Measurements from ENCODE around the gene RWDD3.
A peak's percentile ranks its signal among the peaks of the same experiment; 100 is the strongest.

The RWDD3 gene, protein sequence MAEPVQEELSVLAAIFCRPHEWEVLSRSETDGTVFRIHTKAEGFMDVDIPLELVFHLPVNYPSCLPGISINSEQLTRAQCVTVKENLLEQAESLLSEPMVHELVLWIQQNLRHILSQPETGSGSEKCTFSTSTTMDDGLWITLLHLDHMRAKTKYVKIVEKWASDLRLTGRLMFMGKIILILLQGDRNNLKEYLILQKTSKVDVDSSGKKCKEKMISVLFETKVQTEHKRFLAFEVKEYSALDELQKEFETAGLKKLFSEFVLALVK

DNA sequence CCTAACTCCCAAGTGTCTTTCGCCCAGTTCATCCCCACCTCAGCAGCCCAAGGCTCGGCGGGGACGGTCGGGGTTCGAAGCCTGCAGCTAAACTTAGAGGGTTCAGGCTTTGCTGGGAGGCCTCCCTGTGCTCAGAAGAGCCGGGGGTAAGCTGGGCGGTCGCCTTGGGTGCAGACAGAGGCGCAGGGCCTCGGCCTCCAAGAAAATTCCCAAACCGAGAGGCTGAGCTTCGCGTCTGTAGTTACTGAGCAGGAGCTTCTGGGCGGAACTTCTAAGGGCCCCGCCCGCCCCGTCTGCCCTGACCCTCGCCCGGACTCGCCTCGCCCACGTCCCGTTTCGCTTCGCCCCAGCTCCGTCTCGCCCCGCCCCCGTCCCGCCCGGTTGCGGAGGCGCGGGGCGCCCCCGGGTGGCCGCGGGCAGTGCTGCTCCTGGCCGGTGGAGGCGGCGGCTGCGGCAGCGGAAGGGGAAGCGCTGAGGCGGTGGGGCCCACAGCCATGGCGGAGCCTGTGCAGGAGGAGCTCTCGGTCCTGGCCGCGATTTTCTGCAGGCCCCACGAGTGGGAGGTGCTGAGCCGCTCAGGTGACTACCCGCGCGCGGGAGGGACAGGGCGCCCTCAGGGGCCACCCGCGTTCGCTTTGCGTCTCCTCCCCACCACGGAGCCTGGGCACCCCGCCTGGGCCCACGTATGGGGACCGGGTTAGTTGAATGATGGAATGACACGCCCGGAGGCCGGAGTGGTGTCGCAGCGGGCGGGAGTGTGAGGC is at the start of gene RWDD3:
Gene RWDD3 (plus strand): TSS at position 474 of the 764 bp plus-strand sequence. CDS start 21 bp downstream, at position 495.
- peak; percentile 95 for DNase-seq

DNA sequence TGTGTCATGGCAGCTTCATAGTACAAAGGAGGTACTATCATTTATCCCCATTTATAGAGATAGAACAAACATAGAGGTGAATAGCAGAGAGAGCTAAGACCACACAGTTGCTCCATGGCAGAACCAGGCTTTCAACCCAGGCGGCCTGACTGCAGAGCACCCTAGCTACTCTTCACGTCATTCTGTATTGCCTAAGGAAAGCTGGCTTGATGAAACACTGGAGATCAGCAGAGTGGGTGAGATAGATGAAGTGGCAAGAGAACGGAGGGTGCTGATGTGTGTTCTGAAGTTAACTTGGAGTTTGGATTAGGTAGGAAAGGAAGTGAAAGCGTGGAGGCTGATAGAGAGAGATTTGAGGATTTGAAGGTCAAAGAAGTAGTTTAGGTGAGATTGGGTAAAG is 47.9 kb upstream of the RWDD3 start:
- DNase-seq, result no peak

DNA sequence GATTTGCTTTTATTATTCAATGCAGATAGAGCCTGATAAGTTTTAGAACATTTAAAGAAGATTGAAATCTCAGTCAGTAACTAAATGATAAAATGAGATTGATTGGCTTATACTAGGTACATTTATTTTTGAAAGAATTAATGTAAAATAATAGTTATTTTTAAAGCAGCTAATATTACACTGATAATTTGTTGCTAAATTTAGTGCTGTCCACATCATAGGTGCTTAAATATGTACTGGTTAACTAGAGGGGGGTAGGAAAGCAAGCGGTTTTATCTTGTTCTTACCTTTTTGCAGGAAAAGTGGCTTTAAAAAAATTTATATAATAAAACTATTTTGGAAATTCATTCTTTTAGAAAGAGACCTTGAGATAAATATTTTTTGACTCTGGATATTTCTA is 40.4 kb upstream of the RWDD3 start:
- DNase-seq, result no peak

DNA sequence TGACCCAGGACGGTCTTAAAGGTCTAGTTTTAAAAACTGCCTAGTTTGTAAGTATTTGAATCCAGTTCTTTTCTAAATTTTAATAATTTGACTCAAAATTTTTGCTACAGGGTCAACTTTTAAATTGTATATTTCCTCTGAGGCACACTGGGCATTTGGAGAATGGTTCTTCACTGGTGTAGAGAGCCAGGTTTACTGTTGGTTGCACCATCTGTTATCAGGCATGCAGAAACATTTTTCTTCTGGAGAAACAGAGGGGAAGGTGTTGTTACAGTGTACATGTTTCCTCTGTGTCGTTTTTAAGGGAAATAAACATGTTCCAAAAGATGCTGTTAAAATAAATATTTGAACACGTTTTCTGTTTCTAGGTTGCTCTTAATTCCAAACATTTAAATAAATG is 39.0 kb upstream of the RWDD3 start:
- DNase-seq, result no peak

DNA sequence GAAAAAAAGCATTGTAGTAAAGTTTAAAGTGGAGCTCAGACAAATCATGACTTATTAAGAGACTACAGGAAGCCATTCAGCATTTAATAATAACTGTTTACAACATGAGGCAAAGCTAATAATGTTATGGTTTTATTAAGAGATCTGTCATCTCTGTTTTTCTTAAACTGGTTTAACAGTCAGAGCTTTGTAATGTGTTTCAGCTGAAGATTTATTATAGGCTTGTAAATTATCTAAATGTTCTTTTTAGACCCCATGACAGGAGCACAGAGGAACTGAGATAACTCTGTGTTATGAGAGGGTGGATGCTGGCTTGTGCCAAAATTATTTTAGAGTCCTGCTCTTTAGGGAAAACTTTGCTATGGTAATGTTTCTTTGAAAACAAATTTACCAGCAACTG is 38.0 kb upstream of the RWDD3 start:
- DNase-seq, result no peak

DNA sequence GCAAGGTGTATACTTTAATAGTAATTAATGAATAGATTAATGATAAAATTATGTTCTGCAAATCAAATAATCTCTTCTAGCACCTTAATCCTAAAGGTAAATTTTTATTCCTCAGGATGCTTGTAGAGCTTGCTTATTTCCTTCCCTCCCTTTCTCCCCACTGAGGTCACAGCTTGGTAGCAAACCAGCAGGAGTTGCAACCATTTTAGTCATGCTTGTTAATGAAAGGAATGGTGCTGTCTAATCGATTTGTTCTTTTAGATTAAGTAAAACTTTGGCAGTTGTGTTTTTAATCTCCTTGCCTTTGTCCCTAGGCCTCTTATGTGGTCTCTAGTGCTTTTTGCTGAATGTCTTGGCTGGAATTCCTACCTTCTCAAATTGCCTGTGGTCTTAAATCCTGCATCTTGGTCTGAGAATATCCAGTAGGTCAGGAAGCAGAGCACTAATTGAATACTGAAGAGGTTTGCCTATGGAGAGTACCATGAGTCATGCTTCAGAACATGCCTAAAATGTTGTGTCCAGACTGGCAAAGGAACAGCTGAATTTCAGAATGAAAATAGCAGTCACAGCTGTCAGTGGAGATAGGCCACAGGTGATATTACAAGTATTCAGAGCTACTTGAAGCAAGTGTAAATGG is 36.3 kb upstream of the RWDD3 start:
- DNase-seq, result no peak

DNA sequence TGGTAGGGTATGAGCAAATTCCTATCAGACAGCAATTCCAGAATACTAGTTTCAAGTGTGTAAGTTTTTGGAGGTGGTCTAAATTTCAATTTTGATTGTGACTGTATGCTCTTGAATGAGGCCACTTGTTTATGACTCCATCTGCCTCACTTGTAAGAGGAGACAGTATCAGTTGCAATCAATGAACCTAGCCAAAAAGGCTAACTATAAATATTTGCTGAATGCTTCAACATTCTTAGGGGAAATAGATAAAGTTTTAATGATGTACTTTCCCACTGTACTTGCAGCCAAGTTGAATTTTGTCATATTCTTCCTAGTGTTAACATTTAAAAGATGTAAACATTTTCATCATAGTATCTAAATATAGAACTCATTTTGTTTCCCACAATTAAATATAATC is 32.1 kb upstream of the RWDD3 start:
- DNase-seq, result no peak

DNA sequence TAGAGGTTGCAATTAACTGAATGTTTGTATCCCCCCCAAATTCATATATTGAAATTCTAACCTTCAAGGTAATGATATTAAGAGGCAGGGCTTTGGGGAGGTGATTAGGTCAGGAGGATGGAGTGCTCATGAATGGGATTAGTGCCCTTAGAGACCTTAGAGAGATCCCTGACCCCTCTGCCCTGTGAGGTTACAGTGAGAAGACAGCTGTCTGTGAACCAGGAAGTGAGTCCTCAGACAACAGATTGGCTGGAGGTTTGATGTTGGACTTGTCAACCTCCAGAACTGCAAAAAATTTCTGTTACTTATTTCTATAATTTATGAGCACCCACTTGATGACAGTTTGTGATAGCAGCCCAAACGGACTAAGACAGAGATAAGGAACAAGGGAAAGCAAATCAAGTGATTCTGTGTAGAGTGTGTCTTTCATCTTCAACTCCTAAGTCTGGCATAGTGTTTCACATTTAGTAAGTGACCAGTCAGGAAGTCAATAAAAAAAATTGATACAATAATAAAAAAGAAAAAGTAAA is 30.0 kb upstream of the RWDD3 start:
- no peak for DNase-seq

DNA sequence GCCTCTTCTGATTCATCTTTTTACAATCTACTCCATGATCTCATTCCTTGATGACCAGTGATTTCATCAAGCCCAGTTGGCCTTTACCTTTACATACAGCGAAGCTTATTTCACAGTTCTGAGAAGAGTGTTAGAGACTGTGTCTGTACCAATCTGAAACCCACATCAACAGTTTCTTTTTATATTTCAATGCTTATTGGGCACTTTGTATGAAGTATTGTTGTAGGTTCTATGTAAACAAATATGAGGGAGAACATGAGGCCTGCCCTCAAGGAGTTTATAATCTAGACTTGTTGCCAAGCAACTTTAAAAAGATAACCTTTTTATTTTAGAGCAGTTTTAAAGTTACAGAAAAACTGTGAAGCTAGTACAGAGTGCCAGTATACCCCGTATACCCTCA is 27.5 kb upstream of the RWDD3 start:
- no peak for DNase-seq

DNA sequence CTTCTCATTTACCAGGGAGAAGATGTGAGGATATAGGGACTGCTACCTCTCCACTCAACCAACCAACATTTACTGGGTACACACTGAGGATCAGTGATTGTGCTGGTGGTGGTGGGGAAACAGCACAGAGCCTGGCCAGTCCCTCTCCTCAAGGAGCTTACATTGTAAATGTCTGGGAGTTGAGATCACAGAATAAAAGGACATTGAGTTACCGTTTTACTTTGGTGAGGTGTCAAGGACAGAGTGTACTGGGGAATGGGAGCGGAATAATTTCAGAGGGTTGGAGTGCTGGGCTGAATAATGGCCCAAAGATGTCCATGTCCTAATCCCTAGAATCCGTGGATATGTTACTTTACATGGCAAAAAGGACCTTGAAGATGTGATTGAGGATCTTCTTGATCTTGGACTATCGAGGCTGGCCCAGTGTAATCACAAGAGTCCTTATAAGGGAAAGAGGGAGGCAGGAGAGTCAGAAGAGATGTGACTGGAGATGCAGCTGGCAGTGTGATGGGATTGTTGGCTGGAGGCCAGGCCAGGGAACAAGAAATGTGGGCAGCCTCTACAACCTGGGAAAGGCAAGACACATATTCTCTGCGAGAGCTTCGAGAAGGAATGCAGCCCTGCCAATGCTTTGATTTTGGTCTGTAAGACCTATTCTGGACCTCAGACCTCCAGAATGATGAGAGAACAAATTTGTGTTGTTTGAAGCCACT is 26.6 kb upstream of the RWDD3 start:
- DNase-seq, result no peak

DNA sequence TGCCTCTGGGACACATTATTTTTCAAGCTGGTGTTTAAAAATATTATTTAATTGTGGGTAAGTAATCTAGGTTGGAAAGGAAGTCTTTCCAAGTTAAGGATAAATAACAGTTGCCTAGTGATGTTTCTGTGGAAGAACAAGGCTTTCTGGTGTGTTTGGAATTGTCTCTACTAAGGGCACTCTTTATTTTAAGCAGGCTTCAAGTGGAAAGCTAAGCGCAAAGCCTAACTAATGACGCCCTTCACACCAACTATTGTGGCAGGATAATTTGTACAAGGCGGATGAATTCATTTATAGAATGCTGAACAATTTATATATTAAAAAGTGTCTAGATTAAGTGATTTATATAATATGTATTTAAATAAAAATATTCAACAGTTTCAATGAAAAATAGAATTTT is 25.1 kb upstream of the RWDD3 start:
- no peak for DNase-seq

DNA sequence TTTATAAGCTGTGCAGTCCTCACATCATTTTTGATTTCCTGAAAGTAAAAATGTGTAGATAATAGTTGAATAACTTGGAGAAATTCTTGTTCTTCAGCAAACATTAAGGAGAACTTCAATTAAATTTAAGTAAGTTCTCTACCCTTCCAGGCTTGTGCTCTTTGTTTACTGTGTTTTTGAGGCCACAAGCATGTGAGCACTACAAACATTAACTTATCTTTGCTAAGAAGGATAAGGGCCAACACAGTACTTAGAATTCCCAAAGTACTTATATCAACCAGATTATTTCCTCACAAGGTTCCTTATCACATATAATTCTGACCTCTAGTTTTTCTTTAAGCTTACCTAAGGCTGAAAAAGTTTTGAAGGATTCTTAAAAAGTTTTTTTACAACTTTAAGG is 24.7 kb upstream of the RWDD3 start:
- DNase-seq, result no peak

DNA sequence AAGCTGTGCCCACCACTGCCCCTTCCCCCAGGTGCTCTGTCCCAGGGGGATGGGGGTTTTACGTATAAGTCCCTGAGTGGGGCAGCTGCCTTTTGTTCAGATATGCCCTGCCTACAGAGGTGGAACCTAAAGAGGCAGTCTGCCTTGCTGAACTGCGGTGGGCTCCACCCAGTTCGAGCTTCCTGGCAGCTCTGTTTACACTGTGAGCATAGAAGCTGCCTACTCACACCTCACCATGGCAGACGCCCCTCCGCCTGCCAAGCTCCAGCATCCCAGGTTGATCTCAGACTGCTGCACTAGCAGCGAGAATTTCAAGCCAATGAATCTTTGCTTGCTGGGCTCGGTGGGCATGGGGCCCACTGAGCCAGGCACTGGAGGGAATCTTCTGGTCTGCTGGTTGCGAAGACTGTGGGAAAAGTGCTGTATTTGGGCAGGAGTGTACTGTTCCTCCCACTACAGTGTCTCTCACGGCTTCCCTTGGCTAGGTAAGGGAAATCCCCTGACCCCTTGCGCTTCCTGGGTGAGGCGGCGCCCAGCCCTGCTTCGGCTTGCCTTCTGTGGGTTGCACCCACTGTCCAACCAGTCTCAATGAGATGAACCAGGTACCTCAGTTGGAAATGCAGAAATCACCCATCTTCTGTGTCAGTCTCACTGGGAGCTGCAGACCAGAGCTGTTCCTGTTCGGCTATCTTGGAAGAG is 17.6 kb upstream of the RWDD3 start:
- no peak for DNase-seq

DNA sequence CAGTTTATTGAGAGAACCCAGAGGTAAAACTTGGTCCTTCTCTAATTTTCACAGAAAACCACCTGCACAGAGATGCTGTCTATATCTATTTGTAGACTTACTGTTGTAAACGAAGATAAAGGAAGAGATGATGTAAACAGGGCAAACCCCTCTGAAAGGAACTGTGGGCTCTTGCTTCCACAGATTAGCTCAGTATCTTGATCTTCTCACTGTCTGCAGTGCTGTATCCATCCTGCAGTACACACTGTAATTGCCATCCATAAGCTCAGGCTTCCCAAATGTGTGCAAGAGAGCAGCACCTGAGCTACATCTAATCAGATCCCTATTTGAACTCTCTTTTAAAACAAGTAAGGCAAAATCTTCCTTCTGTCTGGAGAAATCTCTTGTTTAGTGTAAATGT is 16.6 kb upstream of the RWDD3 start:
- no peak for DNase-seq

DNA sequence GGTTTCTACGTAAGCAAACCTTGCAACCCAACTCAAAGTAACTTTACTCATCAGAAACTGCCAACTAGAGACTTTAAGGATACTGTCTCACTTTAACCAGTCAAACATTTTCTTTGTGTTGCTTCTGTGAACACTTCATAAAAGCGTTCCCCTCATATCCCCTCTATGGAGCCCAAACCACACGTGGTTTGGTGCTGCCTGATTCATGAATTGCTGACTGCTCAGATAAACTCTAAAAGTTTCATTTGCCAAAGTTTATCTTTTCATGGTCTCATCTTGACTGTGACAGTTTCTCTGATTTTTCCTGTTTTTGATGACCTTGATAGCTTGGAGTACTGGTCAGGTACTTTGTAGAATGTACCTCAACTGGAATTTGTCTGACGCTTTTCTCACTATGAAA is 14.6 kb upstream of the RWDD3 start:
- DNase-seq, result no peak

DNA sequence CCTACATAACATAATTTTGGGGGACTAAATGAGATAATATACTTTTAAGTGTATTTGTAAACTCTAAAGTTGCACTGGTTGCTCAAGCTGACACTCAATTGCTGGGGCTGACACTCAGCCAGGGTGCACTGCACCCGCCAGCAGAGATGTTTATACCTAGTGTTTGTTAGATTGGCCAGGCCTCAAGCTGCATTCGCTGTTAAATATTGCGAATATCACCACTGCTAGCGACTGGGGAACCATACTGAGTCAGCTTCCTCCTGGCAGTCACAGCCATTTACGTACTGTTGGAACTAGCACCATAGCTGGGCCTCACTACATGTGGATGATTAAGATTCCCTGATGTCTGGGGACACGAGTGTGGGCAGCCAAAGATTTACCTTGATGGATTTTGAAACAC is 12.7 kb upstream of the RWDD3 start:
- DNase-seq, result no peak

DNA sequence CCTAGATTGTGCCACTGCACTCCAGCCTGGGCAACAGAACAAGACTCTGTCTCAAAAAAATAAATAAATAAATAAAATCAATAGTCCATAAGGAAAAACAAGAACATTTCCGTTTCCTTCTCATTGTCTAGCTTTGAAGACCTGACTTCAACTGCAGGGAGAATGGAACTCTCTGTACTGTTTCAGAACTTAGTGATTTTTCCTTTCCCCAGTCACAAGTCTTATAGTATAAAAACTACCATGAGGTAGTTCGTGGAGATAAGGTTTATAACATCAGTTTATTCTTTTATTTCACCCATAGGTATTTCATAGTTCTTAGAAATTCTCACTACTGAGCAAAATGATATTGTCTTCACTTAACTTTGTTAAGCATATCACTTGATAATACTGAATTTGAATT is 11.4 kb upstream of the RWDD3 start:
- DNase-seq, result no peak

DNA sequence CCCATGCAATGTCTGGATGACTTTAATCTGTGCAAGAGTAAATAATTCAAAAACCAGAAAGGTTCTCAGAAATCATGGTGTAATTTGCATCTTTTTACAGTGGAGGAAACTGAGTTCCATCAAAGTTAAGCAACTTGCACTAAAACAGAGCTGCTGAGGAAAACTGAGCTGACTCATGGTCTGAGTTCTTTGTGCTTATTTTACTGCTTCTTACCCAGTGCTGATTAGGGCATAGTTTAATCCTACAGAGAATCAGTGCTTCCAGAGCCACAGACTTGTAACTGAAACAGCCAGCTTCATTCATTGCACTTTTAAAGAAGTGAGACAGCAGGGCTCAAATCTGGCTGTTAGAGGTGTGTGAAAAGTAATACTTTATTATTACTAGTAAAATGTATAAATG is 10.9 kb upstream of the RWDD3 start:
- no peak for DNase-seq

DNA sequence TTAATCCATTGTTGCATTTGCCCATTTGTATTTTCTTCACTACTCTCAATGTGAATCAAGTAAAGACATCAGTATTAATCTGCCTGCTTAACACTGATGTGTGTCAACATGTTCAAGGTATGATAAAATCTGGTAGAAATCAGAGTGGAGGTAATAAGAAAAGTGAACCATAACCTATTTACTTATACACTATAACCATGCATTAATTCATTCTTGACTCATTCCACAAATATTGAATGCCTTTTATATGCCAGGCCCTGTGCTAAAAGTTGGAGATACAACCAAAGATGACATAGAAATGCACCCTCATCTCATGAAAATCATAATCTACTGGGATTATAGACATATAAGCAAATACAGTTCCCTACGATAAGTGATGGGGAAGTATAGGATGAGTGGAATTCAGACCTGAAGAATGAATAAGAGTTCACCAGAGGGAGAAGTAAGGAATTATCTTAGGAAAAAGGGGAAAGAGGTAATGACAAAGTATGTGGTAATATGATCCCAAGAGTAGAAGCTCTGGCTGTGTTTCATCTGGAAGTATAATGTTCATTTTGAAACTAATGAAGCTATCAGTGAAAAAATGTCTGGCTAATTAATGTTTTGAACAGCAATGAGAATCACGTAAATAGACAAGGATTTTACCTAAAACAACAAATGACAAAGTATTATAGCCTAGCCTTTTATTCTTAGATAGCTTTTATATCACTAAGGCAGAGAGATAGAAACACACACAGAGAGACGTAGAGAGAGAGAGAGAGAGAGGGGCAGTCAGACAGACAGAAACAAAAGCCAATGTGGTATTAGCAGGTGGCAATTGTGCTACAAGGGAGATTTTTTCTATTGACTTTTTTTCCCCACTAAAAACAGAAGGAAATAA is 7.0 kb upstream of the RWDD3 start:
- no peak for DNase-seq

DNA sequence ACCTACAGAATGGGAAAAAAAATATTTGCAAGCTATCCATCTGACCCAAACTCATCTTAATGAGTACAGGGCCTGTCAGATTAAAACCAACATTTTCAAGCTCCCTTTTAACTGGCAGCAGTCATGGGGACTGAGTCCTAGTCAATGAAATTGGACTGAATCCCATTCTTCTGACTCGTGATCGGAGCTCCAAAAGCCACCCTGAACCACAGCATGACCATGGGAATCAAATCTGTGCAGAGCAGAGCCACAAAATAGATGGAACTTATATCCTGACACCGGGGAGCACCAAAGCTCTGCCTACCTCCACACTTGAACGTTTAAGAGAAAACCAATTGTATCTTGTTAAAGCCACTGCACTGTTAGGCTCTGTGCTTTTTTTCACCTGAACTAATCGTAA is 5.0 kb upstream of the RWDD3 start:
- DNase-seq, result no peak

DNA sequence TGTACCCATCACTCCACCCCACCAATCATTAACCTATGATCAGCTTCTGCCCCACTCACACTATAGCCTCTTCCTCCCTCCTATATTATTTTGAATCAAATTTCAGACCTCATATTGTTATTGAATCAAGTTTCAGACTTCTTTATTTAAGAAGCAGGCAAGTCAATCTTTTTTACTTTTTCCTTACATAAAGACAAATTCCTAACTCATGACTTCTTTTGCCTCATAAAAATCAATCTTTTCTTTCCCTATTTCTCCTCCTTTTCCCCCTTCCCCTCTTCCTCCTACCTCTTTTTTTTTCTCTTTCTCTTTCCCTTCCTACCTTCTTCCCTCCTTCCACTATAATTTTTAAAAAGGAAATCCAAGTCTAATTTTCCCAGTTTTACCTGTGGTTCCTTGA is 4.3 kb upstream of the RWDD3 start:
- no peak for DNase-seq

DNA sequence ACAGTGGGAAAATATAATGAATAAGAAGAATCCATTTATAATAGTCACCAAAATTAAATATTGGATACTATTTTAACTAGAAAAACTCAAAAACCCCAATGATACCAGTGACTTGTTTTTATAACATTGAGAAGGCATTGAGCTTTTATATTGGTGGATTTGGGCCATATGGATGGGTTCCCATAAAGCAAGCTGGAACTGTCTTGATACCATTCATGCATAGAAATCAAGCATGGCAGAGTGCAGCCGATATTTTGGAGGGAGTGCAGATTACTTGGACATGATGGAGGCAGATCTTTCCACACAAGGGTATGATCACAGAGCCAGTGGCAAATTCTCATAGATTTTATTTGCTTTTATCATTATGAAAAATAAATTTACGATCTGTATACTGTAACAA is 3.8 kb upstream of the RWDD3 start:
- DNase-seq, result no peak

All from stimulated activated CD4-positive, alpha-beta T cell treated with anti-CD3 and anti-CD28 coated beads, Interleukin-15, amount 100 ng/mL, for 24 hours (primary cell).